AG10803 (cell line): ENCODE results near the gene IL13.

Experiments used
- DNase-seq: peaks from one replicate; pipeline ENCODE4 v3.0.0; 2010; ENCODE audit warnings: low read depth
- H3K4me3 ChIP-seq: 2 replicates; pipeline ENCODE4 v1.5.1; 2011; ENCODE audit warnings: mild to moderate bottlenecking, low read length, control low read depth
- CTCF ChIP-seq: conservative IDR thresholded peaks from 2 replicates; pipeline ENCODE4 v1.5.1; 2011; ENCODE audit warnings: mild to moderate bottlenecking, low read length, control low read depth, inconsistent platforms

The IL13 gene

GRCh38 chr5:132662004-132662401 is 4.0 kb downstream of the IL13 start:
- no peak overlapping the region for H3K4me3 ChIP-seq
- no peak for DNase-seq
- no peak for TF ChIP-seq CTCF

GRCh38 chr5:132662925-132663770 is 5.2 kb downstream of the IL13 start:
- no peak for TF ChIP-seq CTCF
- DNase-seq = peak; percentile 12
- no peak overlapping the region for H3K4me3 ChIP-seq

GRCh38 chr5:132663771-132664695 is 6.1 kb downstream of the IL13 start:
- H3K4me3 ChIP-seq = no peak overlapping the region
- DNase-seq = no peak
- no peak for TF ChIP-seq CTCF

GRCh38 chr5:132664696-132665209 is 6.8 kb downstream of the IL13 start:
- DNase-seq = no peak
- no peak overlapping the region for H3K4me3 ChIP-seq
- no peak for TF ChIP-seq CTCF

- no peak for TF ChIP-seq CTCF
- H3K4me3 ChIP-seq = no peak overlapping the region
- DNase-seq = no peak
Measured at GRCh38 chr5:132665574-132666080, 7.7 kb downstream of the IL13 start.

GRCh38 chr5:132666310-132667123 is 8.5 kb downstream of the IL13 start:
- DNase-seq = no peak
- TF ChIP-seq CTCF = no peak
- H3K4me3 ChIP-seq = no peak overlapping the region
